IMR-90 (cell line): Measurements from ENCODE around the gene ARHGAP18. TPM values are rescaled to one million over a fixed set of nuclear protein-coding genes. Genes with fewer than 3 reads are reported as not detected.
A peak's percentile ranks its signal among the peaks of the same experiment; 100 is the strongest.

ENCODE experiments used
- ATAC-seq: fragments of 200-7000 bp; cut with Tn5 transposase; 2 replicates; pipeline ENCODE4 v1.9.1; 2020; ENCODE audit warnings: low read depth, mild to moderate bottlenecking, moderate library complexity
- BruUV-seq: library from RNA; stranded (reverse); fragments of 400-500 nt; replicated peaks from 2 replicates; lab custom pipeline; 2021; lab: Mats Ljungman, UMichigan
- CTCF ChIA-PET: fragments of 300-600 bp; formaldehyde crosslinking; extraction: SDS; loops from one replicate; lab custom pipeline; 2021; ENCODE audit warnings: antibody characterized with exemption; lab: Yijun Ruan, JAX
- POLR2A ChIA-PET: fragments of 300-600 bp; sonication (Branson Sonifier 250); formaldehyde crosslinking; loops from one replicate; lab custom pipeline; 2022; ENCODE audit warnings: antibody characterized with exemption; ENCODE audit not compliant: unreplicated experiment; lab: Charles Lee
- DNase-seq: peaks from one replicate; pipeline ENCODE4 v3.0.0; 2013
- H2AFZ ChIP-seq: replicated peaks from 2 replicates; pipeline ENCODE3; 2013; ENCODE audit warnings: low read length, mild to moderate bottlenecking; ENCODE audit not compliant: poor library complexity
- H2AK5ac ChIP-seq: 2 replicates; pipeline ENCODE4 v1.6.1; 2013; ENCODE audit warnings: low read depth, low read length, inconsistent platforms
- H2AK9ac ChIP-seq: replicated peaks from 2 replicates; pipeline ENCODE3; 2013; ENCODE audit warnings: mild to moderate bottlenecking, low read depth, low read length, moderate library complexity; ENCODE audit not compliant: poor library complexity
- H2BK120ac ChIP-seq: 2 replicates; pipeline ENCODE4 v1.6.1; 2013; ENCODE audit warnings: low read depth, low read length, inconsistent platforms
- H2BK15ac ChIP-seq: 3 replicates; pipeline ENCODE4 v1.6.1; 2013; ENCODE audit warnings: low read depth, low read length, inconsistent platforms
- H2BK20ac ChIP-seq: 2 replicates; pipeline ENCODE4 v1.6.1; 2013; ENCODE audit warnings: low read depth, mild to moderate bottlenecking, inconsistent platforms, low read length, moderate library complexity
- H2BK5ac ChIP-seq: 2 replicates; pipeline ENCODE4 v1.6.1; 2013; ENCODE audit warnings: mild to moderate bottlenecking, low read depth, low read length, inconsistent platforms; ENCODE audit not compliant: poor library complexity, severe bottlenecking
- H3K14ac ChIP-seq: replicated peaks from 2 replicates; pipeline ENCODE4 v1.6.1; 2013; ENCODE audit warnings: low read depth, low read length, inconsistent platforms
- H3K18ac ChIP-seq: 2 replicates; pipeline ENCODE4 v1.6.1; 2013; ENCODE audit warnings: low read depth, low read length, control low read depth
- H3K23ac ChIP-seq: 2 replicates; pipeline ENCODE4 v1.6.1; 2013; ENCODE audit warnings: low read depth, low read length, inconsistent platforms
- H3K27ac ChIP-seq: 2 replicates; pipeline ENCODE4 v1.5.1; 2013; ENCODE audit warnings: mild to moderate bottlenecking, control low read depth, low read length; ENCODE audit not compliant: insufficient read depth
- H3K27me3 ChIP-seq: 2 replicates; pipeline ENCODE4 v1.6.1; 2013; ENCODE audit warnings: low read length; ENCODE audit not compliant: control insufficient read depth, insufficient read depth
- H3K36me3 ChIP-seq: 2 replicates; pipeline ENCODE4 v1.6.1; 2013; ENCODE audit warnings: low read length, mixed read lengths; ENCODE audit not compliant: control insufficient read depth, insufficient read depth
- H3K4ac ChIP-seq: 2 replicates; pipeline ENCODE4 v1.6.1; 2013; ENCODE audit warnings: low read depth, low read length, inconsistent platforms
- H3K4me1 ChIP-seq: 2 replicates; pipeline ENCODE4 v1.6.1; 2013; ENCODE audit warnings: low read length, mixed read lengths; ENCODE audit not compliant: control insufficient read depth, insufficient read depth
- H3K4me2 ChIP-seq: 2 replicates; pipeline ENCODE4 v1.6.1; 2013; ENCODE audit warnings: low read depth, mild to moderate bottlenecking, control low read depth, low read length, moderate library complexity
- H3K4me3 ChIP-seq: 2 replicates; pipeline ENCODE4 v1.5.1; 2013; ENCODE audit warnings: low read depth, mild to moderate bottlenecking, control low read depth, low read length, moderate library complexity; ENCODE audit not compliant: insufficient read depth
- H3K56ac ChIP-seq: 2 replicates; pipeline ENCODE4 v1.6.1; 2013; ENCODE audit warnings: low read length, inconsistent platforms; ENCODE audit not compliant: insufficient read depth; ENCODE audit errors: extremely low read depth
- H3K79me1 ChIP-seq, 2 experiments: 2 replicates each; pipeline ENCODE4 v1.6.1; 2013; ENCODE audit warnings: low read length in 2 of 2, inconsistent platforms in 1 of 2, low read depth in 1 of 2
- H3K9ac ChIP-seq: 2 replicates; pipeline ENCODE4 v1.6.1; 2013; ENCODE audit warnings: low read depth, low read length, control low read depth
- H3K9me1 ChIP-seq: 2 replicates; pipeline ENCODE4 v1.6.1; 2013; ENCODE audit warnings: low read length, inconsistent platforms; ENCODE audit not compliant: insufficient read depth
- H3K9me3 ChIP-seq: 2 replicates; pipeline ENCODE4 v1.6.1; 2013; ENCODE audit warnings: low read length; ENCODE audit not compliant: control insufficient read depth, insufficient read depth
- H4K20me1 ChIP-seq: 2 replicates; pipeline ENCODE4 v1.6.1; 2013; ENCODE audit warnings: low read length, inconsistent platforms; ENCODE audit not compliant: insufficient read depth
- H4K5ac ChIP-seq: 2 replicates; pipeline ENCODE4 v1.6.1; 2013; ENCODE audit warnings: mild to moderate bottlenecking, low read depth, low read length, control low read depth
- H4K8ac ChIP-seq, 2 experiments: 2 replicates each; pipeline ENCODE4 v1.6.1; 2013; ENCODE audit warnings: low read depth in 2 of 2, low read length in 2 of 2, control low read depth in 1 of 2, inconsistent platforms in 1 of 2
- H4K91ac ChIP-seq: 2 replicates; pipeline ENCODE4 v1.6.1; 2013; ENCODE audit warnings: low read depth, low read length, inconsistent platforms; ENCODE audit not compliant: insufficient read depth
- MAFK ChIP-seq: IDR thresholded peaks from 2 replicates; pipeline ENCODE4 v1.6.1; 2012; ENCODE audit warnings: low read depth, low read length, improper control_type of control experiment
- MXI1 ChIP-seq: IDR thresholded peaks from 2 replicates; pipeline ENCODE4 v1.6.1; 2012; ENCODE audit warnings: low read depth, mild to moderate bottlenecking, low read length, moderate library complexity, borderline replicate concordance
- POLR2A ChIP-seq: IDR thresholded peaks from 2 replicates; pipeline ENCODE4 v1.6.1; 2012; ENCODE audit warnings: mild to moderate bottlenecking, low read depth, low read length
- RCOR1 ChIP-seq: IDR thresholded peaks from 2 replicates; pipeline ENCODE4 v1.6.1; 2012; ENCODE audit warnings: mild to moderate bottlenecking, low read length, improper control_type of control experiment; ENCODE audit not compliant: insufficient replicate concordance
- SMC3 ChIP-seq: fragments of 150-350 bp; IDR thresholded peaks from 2 replicates; pipeline ENCODE4 v1.6.1; 2016; ENCODE audit warnings: low read depth, mild to moderate bottlenecking, antibody characterized with exemption, low read length, moderate library complexity
- WGBS, 2 experiments: methylation state at CpG; one replicate each; pipeline versions ENCODE4 v1.1.5 to v1.1.7; 2013; ENCODE audit warnings: missing lambda C conversion rate in 2 of 2; ENCODE audit not compliant: insufficient read length in 1 of 2; ENCODE audit errors: extremely low coverage in 2 of 2; 5-methylcytosine and 5-hydroxymethylcytosine counted together
- dilution Hi-C: fragments of 300-500 bp; cut with HindIII; formaldehyde crosslinking; loops from one replicate; pipeline ENCODE4 v1.14.3; 2018; ENCODE audit warnings: low sequenced_read_pairs; ENCODE audit not compliant: unreplicated experiment
- in situ Hi-C: fragments of 300-500 bp; cut with MboI; formaldehyde crosslinking; loops from 3 replicates; pipeline ENCODE4 v1.14.3; 2019; ENCODE audit warnings: low sequenced_read_pairs, inconsistent platforms, mixed read lengths
- intact Hi-C: fragments of 100-400 bp; cut with micrococcal nuclease; formaldehyde crosslinking; loops from 2 replicates; pipeline ENCODE4 v1.10.0; 2022
- polyA plus RNA-seq, 3 experiments: library from polyadenylated mRNA; depleted of rRNA; stranded (reverse); fragments of >200 nt; gene quantifications; 2 replicates each; pipeline ENCODE4 v1.2.3, GENCODE V29; 2012; ENCODE audit warnings: low replicate concordance in 1 of 3
- total RNA-seq: library from RNA; depleted of rRNA; stranded (reverse); fragments of >200 nt; gene quantifications from 2 replicates; pipeline ENCODE4 v1.2.3, GENCODE V29; 2012
- TF ChIP-seq, protein P1 (sequence below): fragments of 150-350 bp; IDR thresholded peaks from 2 replicates; pipeline ENCODE4 v1.6.1; 2016; ENCODE audit warnings: low read depth, mild to moderate bottlenecking, low read length, moderate library complexity, borderline replicate concordance

ARHGAP18 gene
- total and polyA plus RNA-seq, 2 of the 4 experiments (the other 2 are of a cell fraction) = 6.2 to 17.0 TPM

GRCh38 chr6:129661536-129662405, 48.2 kb downstream of the ARHGAP18 start (continued):
- TF ChIP-seq RCOR1 (no peak), MAFK (no peak)

- no peak overlapping the region for H2BK120ac ChIP-seq
- no peak overlapping the region for H3K18ac ChIP-seq
- H3K4me3 ChIP-seq = no peak overlapping the region
- peak overlapping the region; percentile 9; the same call in 1 of the 2 replicates for H4K91ac ChIP-seq
- no peak overlapping the region for H3K23ac ChIP-seq
- H3K79me1 ChIP-seq = peaks cover 22 to 53% of the 10 kb centered on the region in 2 experiments
- peak overlapping the region in 1 of 2 experiments; percentile 43; a peak in 1 of 4 replicates for H4K8ac ChIP-seq
- 0 out of 2 replicates have a peak, but pooled peaks cover 4% of the 10 kb centered on the region for H3K9me1 ChIP-seq
- ChIA-PET POLR2A (no interaction called here), CTCF (no interaction called here)
- H2AFZ ChIP-seq = no peak overlapping the region
- dilution Hi-C loops = no loop called here
- no TSS peak for BruUV-seq
- intact Hi-C loops = no loop called here
- H2BK15ac ChIP-seq = no peak overlapping the region
- H2AK5ac ChIP-seq = no peak overlapping the region
- no peak for TF ChIP-seq POLR2A
- no peak for TF ChIP-seq MXI1
- TF ChIP-seq, protein P1, sequence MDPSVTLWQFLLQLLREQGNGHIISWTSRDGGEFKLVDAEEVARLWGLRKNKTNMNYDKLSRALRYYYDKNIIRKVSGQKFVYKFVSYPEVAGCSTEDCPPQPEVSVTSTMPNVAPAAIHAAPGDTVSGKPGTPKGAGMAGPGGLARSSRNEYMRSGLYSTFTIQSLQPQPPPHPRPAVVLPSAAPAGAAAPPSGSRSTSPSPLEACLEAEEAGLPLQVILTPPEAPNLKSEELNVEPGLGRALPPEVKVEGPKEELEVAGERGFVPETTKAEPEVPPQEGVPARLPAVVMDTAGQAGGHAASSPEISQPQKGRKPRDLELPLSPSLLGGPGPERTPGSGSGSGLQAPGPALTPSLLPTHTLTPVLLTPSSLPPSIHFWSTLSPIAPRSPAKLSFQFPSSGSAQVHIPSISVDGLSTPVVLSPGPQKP = no peak
- no peak for TF ChIP-seq SMC3
- no peak overlapping the region for H4K5ac ChIP-seq
- H3K56ac ChIP-seq = no peak overlapping the region
- H2BK20ac ChIP-seq = no peak overlapping the region
- no peaks in the 10 kb centered on the region for H4K20me1 ChIP-seq
- no peak overlapping the region for H3K9ac ChIP-seq
- ATAC-seq (no peak), DNase-seq (no peak)
- H3K4ac ChIP-seq = no peak overlapping the region
- H3K27me3 ChIP-seq = no peaks in the 10 kb centered on the region
- in situ Hi-C loops = loop anchor here (10.0 kb wide), 1 partner anchor 364 kb away; no protein-coding TSS in a partner anchor
- H3K4me2 ChIP-seq = peak overlapping the region; percentile 3; the same call in 1 of the 2 replicates
- H3K14ac ChIP-seq = peak overlapping the region; percentile 47; the same call in 1 of the 2 replicates
- H3K9me3 ChIP-seq = no peaks in the 10 kb centered on the region
- no peak overlapping the region for H3K27ac ChIP-seq
- H2AK9ac ChIP-seq = no peak overlapping the region
- WGBS, 2 experiments = 100% methylated on average over 2 of the region's 2 CpGs; no CpG with 5 or more reads in 1 of the 2 experiments
- no peaks in the 10 kb centered on the region for H3K36me3 ChIP-seq
- no peak overlapping the region for H2BK5ac ChIP-seq
- no peaks in the 10 kb centered on the region for H3K4me1 ChIP-seq
Measured at GRCh38 chr6:129660346-129660676, 49.7 kb downstream of the ARHGAP18 start.
